HS-5 (cell line): ENCODE measurements around the gene HADHB.
A peak's percentile ranks its signal among the peaks of the same experiment; 100 is the strongest.
"Not testable (repeated sequence)": the region's sequence is repeated elsewhere in the genome, so short reads cannot be mapped to it uniquely, and the experiment has no call there.

Experiments used
- DNase-seq: peaks from one replicate; pipeline ENCODE4 v3.0.0-alpha.2; 2012; ENCODE audit warnings: low read depth

HADHB gene

GRCh38 chr2:26245231-26245732, 543 bp downstream of the HADHB start:
- DNase-seq: no peak

- DNase-seq: no peak
These were observed 1.1 kb downstream of the HADHB start for GRCh38 chr2:26245810-26246209.

DNA sequence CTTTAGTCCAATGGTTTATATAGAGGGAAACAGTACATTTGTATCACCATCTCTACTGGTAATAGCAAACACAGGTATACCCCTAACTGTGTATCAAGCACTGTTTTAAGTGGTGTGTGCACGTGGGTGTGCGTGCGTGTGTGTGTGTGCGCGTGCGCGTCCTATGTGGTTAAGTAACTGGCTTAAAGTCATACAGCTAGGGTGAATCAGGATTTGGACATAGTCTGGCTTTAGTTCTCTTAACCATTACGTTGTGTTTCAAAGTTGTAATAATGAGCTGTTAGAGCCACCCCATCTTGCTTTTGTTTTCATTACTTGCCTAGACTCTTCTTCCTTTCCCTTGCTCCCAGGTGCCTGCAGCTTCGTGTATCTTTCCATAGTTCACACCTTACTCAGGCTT, 2.1 kb downstream of the HADHB start:
- no peak for DNase-seq

GRCh38 chr2:26249625-26250024, 4.9 kb downstream of the HADHB start:
- DNase-seq: no peak

- DNase-seq: no peak
These were observed 7.2 kb downstream of the HADHB start for GRCh38 chr2:26251893-26252292.

DNA sequence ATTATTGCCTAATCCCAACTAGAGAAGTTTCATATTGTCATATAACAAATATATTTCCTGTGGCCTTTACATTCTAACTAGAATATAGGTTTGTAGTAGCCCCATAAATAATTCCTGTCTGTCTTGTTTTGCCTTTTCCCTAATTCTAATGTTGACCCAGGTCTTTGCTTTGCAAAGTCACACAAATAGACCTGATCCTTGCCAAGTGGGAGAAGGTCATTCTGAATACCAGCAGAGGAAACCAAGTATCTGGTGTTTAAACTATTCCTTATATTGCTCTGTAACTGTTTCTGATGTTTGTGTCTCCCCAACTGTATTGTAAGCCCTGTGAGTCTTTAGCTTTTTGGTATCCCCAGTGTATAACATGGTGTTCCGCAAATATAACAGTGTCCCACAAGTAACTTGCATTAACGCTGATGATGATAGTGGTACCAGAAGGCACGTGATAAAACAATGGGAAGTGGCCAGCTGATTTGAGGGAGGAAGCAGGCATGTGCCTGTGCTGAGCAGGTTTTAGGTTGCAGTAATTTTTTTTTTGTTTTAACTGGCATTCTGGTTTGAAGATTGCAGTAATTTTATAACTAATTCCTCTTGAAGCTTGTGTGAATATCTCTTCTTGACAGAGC, 11.1 kb downstream of the HADHB start:
- no peak for DNase-seq

DNA sequence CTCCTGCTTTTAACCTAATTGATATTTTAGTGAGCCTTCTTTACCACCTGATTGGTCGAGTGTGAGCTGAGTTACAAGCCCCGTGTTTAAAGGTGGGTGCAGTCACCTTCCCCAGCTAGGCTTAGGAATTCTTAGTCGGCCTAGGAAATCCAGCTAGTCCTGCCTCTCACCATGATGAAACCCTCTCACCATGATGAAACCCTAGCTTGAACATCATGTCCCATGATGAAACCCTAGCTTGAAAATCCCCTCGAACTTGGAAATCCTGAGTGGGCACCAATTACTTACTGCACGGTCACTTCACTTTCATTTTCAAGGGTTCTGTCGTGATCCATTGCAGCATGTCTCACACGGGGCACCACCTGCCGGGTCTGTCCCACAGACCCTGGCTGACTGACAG, 14.1 kb downstream of the HADHB start:
- DNase-seq: not testable (repeated sequence)

GRCh38 chr2:26268213-26268612, 23.5 kb downstream of the HADHB start:
- DNase-seq: peak; percentile 19

DNA sequence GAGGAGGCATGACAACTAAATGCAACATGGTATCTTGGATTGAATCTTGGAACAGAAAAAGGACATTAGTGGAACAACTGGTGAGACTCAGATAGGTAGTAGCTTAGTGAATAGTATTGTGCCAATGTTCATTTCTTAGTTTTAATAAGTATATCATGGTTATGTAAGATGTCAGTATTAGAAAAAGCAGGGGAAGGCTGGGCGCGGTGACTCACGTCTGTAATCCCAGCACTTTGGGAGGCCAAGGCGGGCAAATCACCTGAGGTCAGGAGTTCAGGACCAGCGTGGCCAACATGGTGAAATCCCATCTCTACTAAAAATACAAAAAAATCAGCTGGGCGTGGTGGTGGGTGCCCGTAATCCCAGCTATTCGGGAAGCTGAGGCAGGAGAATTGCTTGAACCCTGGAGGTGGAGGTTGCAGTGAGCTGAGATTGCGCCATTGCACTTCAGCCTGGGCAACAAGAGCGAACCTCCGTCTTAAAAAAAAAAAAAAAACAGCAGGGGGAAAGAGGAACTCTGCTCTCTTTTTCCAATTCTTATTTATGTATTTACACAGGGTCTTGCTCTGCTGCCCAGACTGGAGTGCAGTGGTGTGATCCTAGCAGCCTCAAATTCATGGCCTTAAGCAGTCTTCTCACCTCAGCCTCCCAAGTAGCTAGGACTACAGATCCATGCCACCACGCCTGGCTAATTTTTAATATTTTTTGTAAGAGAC, 24.1 kb downstream of the HADHB start:
- not testable (repeated sequence) for DNase-seq

GRCh38 chr2:26269571-26270158, 24.9 kb downstream of the HADHB start:
- peak; percentile 37 for DNase-seq

DNA sequence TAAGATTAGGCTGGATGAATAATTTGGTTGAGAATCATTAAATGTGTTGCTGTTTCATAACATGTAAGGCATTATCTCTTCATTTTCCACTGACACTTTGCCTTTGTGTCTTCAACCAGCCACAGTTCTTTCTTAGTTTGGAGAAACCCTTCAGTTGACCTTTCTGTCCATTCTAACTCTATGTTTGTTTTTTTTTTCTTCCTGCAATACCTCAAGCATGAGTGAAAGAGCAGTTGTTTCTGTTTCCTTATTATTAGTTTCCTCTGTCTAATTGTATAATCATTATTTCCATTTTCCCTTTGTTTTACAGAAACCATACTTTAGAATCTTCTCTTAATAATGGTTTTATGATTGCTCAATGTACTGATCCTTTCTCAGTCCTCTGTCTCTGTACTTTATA, 25.6 kb downstream of the HADHB start:
- DNase-seq: no peak

DNA sequence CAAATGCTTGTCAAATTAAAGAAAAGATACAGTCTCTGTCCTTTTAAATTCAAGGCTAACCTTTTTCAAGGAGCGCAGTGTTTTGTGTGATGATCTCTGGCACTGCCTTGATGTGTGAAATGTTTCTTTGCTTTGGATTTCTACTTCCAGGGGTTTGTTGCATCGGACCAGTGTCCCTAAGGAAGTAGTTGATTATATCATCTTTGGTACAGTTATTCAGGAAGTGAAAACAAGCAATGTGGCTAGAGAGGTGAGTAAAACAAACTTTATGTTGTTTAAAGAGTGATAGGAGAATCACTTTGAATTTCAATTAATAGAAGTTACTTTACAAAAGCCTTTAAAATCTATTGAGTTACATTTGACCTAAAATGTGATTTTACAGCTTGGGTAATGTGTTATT, 28.8 kb downstream of the HADHB start:
- DNase-seq: no peak

DNA sequence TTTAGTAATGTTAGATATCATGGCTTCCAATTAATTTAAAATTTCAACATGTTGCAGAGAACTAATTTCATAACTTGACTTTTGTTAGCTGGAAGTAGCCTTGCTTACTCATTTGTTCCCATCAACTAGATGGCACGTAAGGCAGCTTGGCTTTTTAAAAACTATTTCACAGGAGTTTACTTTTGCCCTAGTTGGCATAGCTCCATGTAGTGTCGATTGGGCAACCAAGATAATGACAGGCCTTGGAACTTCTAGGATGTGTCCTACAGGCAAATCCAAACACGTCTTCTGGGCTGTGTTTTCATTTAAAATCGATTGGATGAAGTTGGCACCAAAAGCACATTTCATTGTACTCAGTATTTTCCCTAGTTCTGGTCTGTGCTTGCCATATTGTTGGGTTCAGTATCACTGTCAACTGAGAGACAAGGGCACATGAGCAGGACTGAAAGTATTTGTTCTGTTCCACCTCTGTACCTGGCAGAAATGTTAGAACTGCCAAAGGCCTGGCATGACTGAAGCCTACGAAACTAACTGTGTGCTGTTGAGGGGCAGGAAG, 29.4 kb downstream of the HADHB start:
- DNase-seq: peak; percentile 74

- no peak for DNase-seq
These were observed 31.9 kb downstream of the HADHB start for GRCh38 chr2:26276484-26277227.

DNA sequence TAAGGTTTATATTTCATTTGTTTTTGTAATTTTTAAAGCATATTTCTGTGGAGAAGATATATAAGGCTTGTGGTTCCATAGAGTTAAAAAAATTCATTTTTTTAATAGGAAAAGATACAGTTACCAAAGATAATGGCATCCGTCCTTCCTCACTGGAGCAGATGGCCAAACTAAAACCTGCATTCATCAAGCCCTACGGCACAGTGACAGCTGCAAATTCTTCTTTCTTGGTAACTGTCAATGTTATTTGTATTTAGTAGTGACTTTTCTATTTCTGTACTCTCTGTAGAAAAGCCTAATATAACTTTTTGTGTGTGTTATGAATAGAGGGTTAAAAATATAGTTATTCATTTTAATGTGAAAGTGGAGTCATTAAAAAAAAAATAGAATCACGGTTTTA, 35.1 kb downstream of the HADHB start:
- no peak for DNase-seq

GRCh38 chr2:26281226-26281625, 36.5 kb downstream of the HADHB start:
- no peak for DNase-seq

DNA sequence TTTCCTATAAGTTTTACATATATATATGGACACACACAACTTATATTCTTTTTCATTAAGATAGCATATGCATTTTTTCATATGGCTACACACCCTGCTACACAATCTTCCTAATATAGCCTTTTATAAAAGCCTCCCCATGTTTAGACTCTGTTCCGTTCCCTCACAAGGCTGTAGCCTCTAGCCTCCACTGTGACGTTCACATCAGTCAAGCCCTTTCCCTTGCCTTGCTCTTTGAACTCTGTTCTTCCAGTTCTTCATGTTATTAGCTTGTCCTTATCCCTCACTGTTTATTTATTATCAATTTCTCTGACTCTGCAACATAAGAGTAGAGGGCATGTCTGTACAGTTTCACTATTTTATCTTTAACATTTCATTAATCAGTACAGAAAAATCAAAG, 38.9 kb downstream of the HADHB start:
- no peak for DNase-seq

GRCh38 chr2:26284132-26284531, 39.4 kb downstream of the HADHB start:
- DNase-seq: no peak

DNA sequence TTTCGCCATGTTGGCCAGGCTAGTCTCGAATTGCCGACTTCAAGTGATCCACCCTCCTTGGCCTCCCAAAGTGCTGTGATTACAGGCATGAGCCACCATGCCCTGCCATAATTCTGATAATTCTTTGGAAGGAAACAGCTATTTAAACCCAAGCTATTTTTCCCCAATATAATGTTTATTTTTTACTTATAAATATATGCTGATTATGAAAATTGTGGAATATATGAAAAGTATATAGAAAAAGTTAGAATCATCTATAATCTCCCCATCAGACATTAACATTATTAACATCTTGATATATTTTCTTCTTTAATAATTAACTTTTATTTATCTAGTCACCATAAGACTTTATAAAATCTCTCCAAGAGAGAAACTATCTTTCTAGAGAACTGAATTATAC, 41.2 kb downstream of the HADHB start:
- DNase-seq: no peak

DNA sequence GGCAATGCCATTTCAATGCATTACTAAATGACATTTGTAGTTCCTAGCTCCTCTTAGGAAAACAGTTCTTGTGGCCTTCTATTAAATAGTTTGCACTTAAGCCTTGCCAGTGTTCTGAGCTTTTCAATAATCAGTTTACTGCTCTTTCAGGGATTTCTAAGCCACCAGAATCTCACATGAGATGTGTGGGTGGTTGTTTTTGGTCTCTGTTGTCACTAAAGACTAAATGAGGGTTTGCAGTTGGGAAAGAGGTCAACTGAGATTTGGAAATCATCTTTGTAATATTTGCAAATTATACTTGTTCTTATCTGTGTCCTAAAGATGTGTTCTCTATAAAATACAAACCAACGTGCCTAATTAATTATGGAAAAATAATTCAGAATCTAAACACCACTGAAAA, 45.3 kb downstream of the HADHB start:
- DNase-seq: no peak

DNA sequence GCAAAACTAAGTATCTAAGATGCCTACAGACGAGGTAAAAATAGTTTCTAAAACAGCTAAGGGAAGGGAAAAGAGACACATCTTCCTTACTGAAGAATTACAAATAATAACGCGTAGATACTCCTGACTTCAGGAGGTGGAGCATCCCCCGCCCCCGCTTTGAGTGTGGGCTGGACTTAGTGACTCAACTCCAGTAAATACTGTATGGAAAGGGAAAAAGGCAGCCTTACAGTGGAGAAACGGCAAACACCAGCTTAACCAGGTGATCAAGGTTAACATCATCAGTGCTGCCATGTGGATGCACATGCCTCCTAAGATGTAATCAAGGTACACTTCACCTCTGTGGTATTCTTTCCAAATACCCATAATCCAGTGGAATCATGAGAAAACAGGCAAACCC, 47.9 kb downstream of the HADHB start:
- DNase-seq: no peak

GRCh38 chr2:26295511-26295910, 50.8 kb downstream of the HADHB start:
- DNase-seq: no peak
